Aorta (tissue), 5 donors: ENCODE data around the gene GCSAM. TPM values are rescaled to one million over a fixed set of nuclear protein-coding genes. Genes with fewer than 3 reads are reported as not detected.
"Not testable (repeated sequence)": the region's sequence is repeated elsewhere in the genome, so short reads cannot be mapped to it uniquely, and the experiment has no call there.

ENCODE experiments used
- ATAC-seq: fragments of 200-7000 bp; cut with Tn5 transposase; one replicate; pipeline ENCODE4 v1.9.1; 2022; ENCODE audit warnings: moderate library complexity; ENCODE audit not compliant: low FRiP score
- DNase-seq, 2 donors: peaks; one replicate each; pipeline ENCODE4 v3.0.0-alpha.2; 2020
- H3K27ac ChIP-seq, 2 donors: one replicate each; pipeline ENCODE4 v1.5.1; 2013; ENCODE audit warnings: low read length in 2 of 2, mild to moderate bottlenecking in 2 of 2, moderate library complexity in 2 of 2, control low read depth in 1 of 2, inconsistent platforms in 1 of 2, low read depth in 1 of 2
- H3K27me3 ChIP-seq, 2 donors: one replicate each; pipeline ENCODE4 v1.6.1; 2013; ENCODE audit warnings: control low read depth in 1 of 2, low read length in 1 of 2, mild to moderate bottlenecking in 1 of 2, moderate library complexity in 1 of 2; ENCODE audit not compliant: insufficient read depth in 2 of 2, control insufficient read depth in 1 of 2
- H3K36me3 ChIP-seq, 2 donors: one replicate each; pipeline ENCODE4 v1.6.1; 2013; ENCODE audit warnings: control low read depth in 1 of 2, low read length in 1 of 2, mild to moderate bottlenecking in 1 of 2; ENCODE audit not compliant: insufficient read depth in 2 of 2, control insufficient read depth in 1 of 2
- H3K4me1 ChIP-seq, 2 donors: one replicate each; pipeline ENCODE4 v1.6.1; 2013; ENCODE audit warnings: low read length in 2 of 2, control low read depth in 1 of 2, mild to moderate bottlenecking in 1 of 2, moderate library complexity in 1 of 2; ENCODE audit not compliant: insufficient read depth in 2 of 2, control insufficient read depth in 1 of 2
- H3K4me3 ChIP-seq, 2 donors: one replicate each; pipeline ENCODE4 v1.5.1; 2013; ENCODE audit warnings: low read length in 2 of 2, control low read depth in 1 of 2, mild to moderate bottlenecking in 1 of 2
- H3K9me3 ChIP-seq: one replicate; pipeline ENCODE4 v1.6.1; 2013; ENCODE audit warnings: mild to moderate bottlenecking, low read length; ENCODE audit not compliant: control insufficient read depth
- whole genome bisulfite sequencing, 2 donors: extraction: QIAGEN DNeasy Blood & Tissue Kit; methylation state at CpG; one replicate each; pipeline ENCODE4 v1.1.7; 2013; 5-methylcytosine and 5-hydroxymethylcytosine counted together
- intact Hi-C, 2 donors: fragments of 100-400 bp; cut with DNase I; formaldehyde crosslinking; loops; one replicate each; pipeline versions ENCODE4 v1.14.2 to v1.15.0; 2022
- microRNA-seq, 2 donors: library from miRNA; unstranded; fragments of <30 nt; microRNA quantifications; one replicate each; pipeline ENCODE4 v1.2.0, GENCODE V29; 2020
- polyA plus RNA-seq, 2 donors: library from polyadenylated mRNA; stranded (reverse); fragments of 200-250 nt; gene quantifications; one replicate each; pipeline ENCODE4 v1.2.3, GENCODE V29; 2013
- total RNA-seq, 2 donors: library from RNA; stranded (reverse); fragmentation: NEBNext Ultra II Directional; extraction: Animal tissue kit (Norgen Biotek cat#: 25700); gene quantifications; one replicate each; pipeline ENCODE4 v1.2.1, GENCODE V29; 2021
- donor health status: healthy with polysubstance abuse.
- donor health status: Bipolar disorder and iron deficiency.
- donor health status: DM: no; HTN: no; CAD: no.
- donor health status: DM: no; HTN: no; CAD: no.
- donor health status: DM: yes; HTN: yes; CAD: no.

The GCSAM gene
- total and polyA plus RNA-seq, 4 donors: 0.10 to 0.51 TPM; not detected in 2

DNA sequence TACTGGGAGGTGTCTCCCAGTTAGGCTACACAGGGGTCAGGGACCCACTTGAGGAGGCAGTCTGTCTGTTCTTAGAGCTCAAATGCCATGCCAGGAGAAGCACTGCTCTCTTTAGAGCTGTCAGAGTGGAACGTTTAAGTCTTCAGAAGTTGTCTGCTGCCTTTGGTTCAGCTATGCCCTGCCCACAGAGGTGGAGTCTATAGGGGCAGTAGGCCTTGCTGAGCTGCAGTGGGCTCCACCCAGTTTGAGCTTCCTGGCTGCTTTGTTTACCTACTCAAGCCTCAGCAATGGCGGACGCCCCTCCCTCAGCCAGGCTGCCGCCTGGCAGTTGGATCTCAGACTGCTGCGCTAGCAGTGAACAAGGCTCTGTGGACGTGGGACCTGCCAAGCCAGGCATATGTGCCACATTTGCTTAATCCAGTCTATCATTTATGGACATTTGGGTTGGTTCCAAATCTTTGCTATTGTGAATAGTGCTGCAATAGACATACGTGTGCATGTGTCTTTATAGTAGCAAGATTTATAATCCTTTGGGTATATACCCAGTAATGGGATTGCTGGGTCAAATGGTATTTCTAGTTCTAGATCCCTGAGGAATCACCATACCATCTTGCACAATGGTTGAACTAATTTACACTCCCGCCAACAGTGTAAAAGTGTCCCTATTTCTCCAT, 60.5 kb downstream of the GCSAM start:
- ATAC-seq, intact Hi-C loops, DNase-seq, H3K27ac ChIP-seq, H3K9me3 ChIP-seq, H3K4me1 ChIP-seq, H3K27me3 ChIP-seq, H3K36me3 ChIP-seq, H3K4me3 ChIP-seq: not testable (repeated sequence)
- WGBS, 2 donors: 74 to 77% methylated on average over 8 of the region's 8 CpGs

Small RNA genes lying within 50 kb of the gene (microRNA-seq; reads per million reads assigned to microRNA genes)
- gene MIR567: 0 reads per million in 2 donors

Other genes with a start within 250 kb of the GCSAM start
- gene ABHD10, start 154.2 kb downstream of the GCSAM start, total RNA-seq: 10 to 100 TPM; 14.1 to 21.6 TPM
- gene ABHD10, start 154.2 kb downstream of the GCSAM start, polyA plus RNA-seq: 10 to 100 TPM in 1 of 2 donors, 1 to 10 TPM in 1; 8.6 to 11.7 TPM
- gene TAGLN3, start 134.3 kb downstream of the GCSAM start, total RNA-seq: not detected
- not detected for gene TAGLN3, start 134.3 kb downstream of the GCSAM start, polyA plus RNA-seq
- gene TMPRSS7, start 98.5 kb downstream of the GCSAM start, total RNA-seq: not detected
- not detected for gene TMPRSS7, start 98.5 kb downstream of the GCSAM start, polyA plus RNA-seq
- gene C3orf52, start 46.9 kb downstream of the GCSAM start, total RNA-seq: 10 to 100 TPM in 1 of 2 donors, 1 to 10 TPM in 1; 9.1 to 16.8 TPM
- gene C3orf52, start 46.9 kb downstream of the GCSAM start, polyA plus RNA-seq: 1 to 10 TPM in 1 of 2 donors, under 1 TPM in 1; 0.88 to 1.3 TPM
- gene SLC9C1, start 161.0 kb upstream of the GCSAM start, total RNA-seq: under 1 TPM; 0.29 to 0.81 TPM
- gene SLC9C1, start 161.0 kb upstream of the GCSAM start, polyA plus RNA-seq: not detected
- gene CD200, start 199.9 kb upstream of the GCSAM start, total RNA-seq: 10 to 100 TPM; 28.2 to 45.3 TPM
- gene CD200, start 199.9 kb upstream of the GCSAM start, polyA plus RNA-seq: 10 to 100 TPM; 15.8 to 31.7 TPM